ENCODE results near the gene ME3.
"Not testable (repeated sequence)": the region's sequence is repeated elsewhere in the genome, so short reads cannot be mapped to it uniquely, and the experiment has no call there.

The ME3 gene

DNA sequence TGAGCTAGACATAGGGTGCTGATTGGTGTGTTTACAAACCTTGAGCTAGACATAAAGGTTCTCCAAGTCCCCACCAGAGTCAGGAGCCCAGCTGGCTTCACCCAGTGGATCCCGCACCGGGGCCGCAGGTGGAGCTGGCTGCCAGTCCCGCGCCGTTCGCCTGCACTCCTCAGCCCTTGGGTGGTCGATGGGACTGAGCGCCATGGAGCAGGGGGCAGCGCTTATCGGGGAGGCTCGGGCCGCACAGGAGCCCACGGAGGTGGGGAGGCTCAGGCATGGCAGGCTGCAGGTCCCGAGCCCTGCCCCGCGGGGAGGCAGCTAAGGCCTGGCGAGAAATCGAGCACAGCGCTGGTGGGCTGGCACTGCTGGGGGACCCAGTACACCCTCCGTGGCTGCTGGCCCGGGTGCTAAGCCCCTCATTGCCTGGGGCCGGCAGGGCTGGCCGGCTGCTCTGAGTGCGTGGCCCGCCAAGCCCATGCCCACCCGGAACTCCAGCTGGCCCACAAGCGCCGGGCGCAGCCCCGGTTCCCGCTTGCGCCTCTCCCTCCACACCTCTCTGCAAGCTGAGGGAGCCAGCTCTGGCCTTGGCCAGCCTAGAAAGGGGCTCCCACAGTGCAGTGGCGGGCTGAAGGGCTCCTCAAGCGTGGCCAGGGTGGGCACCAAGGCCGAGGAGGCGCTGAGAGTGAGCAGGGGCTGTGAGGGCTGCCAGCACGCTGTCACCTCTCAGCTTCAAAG lies 238.9 kb downstream of the ME3 start:
- DNase-seq (ENCODE audit: low read depth in 2 of 2): not testable (repeated sequence)

DNA sequence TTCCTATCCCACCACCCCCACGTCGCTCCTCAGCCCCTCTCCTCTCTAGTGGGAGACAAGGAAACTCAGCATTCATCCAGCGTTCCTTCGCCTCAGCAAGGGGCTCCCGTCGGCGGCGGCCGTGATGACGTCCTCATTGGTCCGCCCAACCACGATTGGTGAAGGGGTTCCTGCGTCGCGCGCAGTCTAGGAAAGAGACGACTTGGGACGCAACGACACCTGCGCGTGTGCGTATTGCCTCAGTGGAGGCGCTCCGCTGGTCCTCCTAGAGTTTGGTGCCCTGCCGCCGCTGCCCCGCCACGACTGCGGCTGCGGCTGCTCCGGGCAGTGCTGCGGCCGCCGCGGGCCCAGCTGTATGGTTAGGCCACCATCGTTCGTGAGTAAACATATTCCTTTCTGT lies 241.2 kb downstream of the ME3 start:
- DNase-seq (ENCODE audit: low read depth in 2 of 2): no peak

DNA sequence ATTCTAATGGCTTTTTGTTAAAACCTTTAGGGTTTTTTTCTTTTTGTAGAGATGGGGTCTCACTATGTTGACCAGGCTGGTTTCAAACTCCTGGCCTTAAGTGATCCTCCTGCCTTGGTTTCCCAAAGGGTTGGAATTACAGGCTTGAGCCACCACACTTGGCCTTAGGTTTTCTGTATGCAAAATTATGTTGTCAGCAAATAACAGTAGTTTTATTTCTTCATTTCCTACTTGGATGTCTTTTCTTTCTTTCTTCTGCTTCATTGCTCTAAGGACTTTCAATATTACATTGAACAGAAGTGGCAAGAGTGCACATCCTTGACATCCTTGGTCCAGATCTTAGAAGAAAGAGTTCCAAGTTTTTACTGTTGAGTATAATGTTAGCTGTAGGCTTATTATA lies 245.0 kb downstream of the ME3 start:
- DNase-seq (ENCODE audit: low read depth in 2 of 2): no peak

DNA sequence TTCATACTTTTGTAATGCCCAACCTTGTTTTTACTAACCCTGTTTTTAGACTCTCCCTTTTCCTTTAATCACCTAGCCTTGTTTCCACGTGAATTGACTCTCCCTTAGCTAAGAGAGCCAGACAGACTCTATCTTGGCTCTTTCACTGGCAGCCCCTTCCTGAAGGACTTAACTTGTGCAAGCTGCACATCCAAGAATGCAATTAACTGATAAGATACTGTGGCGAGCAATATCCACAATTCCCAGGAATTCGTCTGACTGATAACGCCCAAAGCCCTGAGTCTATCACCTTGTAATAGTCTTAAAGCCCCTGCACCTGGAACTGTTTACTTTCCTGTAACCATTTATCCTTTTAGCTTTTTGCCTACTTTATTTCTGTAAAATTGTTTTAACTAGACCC lies 248.9 kb downstream of the ME3 start:
- not testable (repeated sequence) for DNase-seq (ENCODE audit: low read depth in 2 of 2)

DNA sequence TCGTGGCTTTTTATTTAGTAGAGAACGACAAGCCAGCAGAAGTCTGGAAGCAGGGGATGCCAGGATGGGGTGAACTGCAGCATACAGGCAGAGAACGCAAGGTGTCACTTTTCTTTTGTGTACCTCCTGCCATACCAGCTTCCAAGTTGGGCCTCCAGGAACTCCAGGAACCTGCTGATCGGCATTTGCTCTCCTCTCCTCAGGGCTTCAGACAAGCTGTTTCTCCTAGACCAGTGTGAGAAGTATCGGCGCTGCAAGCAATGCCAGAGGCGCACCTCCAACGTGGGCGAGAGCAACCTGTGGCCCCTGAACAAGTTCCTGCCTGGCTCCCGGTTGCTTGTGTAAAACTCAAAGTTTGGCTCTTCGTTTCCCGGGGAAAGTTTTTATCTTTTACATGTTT lies 250.0 kb downstream of the ME3 start:
- DNase-seq (ENCODE audit: low read depth in 2 of 2): no peak

DNA sequence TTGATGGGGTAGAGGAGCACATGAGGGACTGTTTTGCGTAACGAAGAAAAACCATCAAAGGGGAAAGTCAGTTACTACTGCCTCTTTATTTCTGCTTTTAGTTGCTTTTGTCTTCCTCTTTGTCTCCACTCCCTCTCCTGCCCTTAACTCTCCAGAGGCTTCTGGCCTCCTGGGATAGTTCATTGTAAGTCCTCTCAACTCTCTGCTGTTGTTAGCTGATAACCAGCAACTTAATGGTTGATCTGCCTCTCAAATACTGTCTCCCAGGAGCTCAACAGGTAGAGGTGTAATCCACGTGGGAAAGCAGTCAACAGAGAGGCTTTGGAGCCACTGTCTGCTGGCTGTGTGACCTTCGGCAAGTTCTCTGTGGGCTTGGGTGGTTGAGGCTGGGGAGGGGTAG lies 250.5 kb downstream of the ME3 start:
- DNase-seq (ENCODE audit: low read depth in 2 of 2): no peak

DNA sequence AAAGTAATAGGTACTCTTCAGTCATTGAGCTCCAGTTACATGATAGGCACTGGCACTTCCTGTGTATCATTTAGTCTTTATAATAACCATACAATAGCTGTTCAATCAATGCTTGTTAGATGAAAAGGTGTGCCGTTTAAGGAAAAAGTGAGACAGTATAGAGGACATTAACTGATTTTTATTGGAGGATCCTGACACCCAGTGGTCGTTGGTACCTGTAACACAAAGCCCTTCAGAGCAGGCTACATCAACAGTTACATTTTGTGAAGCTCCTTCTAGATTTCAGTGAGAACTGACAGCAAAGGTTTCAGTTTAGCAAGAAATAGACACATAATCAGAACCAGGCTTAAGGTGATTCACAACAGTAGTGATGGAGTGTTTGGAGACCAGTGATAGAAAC lies 253.5 kb downstream of the ME3 start:
- DNase-seq (ENCODE audit: low read depth in 2 of 2): no peak

DNA sequence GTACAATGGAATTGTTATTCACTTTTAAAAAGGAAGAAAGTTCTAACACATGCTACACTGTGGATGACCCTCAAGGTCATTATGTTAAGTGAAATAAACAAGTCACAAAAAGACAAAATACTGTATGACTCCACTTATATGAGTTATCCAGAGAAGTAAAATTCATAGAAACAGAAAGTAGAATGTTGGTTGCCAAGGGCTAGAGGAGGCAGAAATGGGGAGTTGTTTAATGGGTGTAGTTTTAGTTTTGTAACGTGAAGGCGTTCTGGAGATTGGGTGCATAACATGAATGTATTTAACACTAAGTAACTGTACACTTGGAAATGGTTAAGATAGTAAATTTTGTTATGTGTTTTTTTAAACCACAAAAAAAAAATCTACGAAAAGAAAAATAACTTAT lies 253.9 kb downstream of the ME3 start:
- no peak for DNase-seq (ENCODE audit: low read depth in 2 of 2)

DNA sequence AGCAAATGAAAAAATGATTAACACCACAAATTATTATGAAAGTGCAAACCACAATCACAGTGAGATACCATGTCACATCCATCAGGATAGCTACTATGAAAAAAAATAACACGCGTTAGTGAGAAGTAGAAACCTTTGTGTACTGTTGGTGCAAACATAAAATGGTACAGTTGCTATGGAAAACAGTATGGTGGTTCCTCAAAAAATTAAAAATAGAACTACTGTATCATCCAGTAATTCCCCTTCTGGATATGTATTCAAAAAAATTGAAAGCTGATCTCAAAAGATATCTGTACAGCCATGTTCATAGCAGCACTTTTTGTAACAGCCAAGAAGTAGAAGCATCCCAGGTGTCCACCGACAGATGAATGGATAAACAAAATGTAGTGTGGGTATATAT lies 254.3 kb downstream of the ME3 start:
- no peak for DNase-seq (ENCODE audit: low read depth in 2 of 2)

DNA sequence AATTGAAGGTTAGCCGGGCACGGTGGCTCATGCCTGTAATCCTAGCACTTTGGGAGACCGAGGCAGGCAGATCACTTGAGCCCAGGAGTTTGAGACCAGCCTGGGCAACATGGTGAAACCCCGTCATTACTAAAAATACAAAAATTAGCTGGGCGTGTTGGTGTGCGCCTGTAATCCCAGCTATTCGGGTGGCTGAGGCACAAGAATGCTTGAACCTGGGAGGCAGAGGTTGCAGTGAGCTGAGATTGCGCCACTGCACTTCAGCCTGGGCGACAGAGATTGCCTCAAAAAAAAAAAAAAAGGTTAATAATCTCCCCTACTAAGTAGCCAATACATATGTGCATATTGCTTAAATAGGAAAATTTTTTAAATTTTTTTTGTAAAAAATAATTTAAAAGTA lies 255.5 kb downstream of the ME3 start:
- DNase-seq (ENCODE audit: low read depth in 2 of 2): not testable (repeated sequence)

DNA sequence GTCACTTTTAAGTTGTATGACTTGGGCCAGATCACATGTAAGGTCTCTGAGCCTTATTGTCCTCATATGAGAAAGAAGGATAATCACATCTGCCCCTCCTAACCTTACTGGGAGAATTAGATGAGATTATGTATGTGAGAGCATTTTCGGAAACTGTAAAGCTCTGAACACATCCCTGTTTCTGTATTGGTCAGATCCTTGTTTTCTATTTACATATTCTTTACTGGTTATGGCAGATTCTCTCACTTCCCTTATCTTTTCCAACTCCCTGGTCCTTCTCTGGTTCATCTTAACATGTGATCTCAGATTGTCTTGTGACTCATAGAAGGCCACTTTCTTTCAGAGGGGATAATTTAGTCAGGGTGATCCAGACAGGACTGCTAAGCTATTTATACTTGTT lies 255.9 kb downstream of the ME3 start:
- DNase-seq (ENCODE audit: low read depth in 2 of 2): no peak

DNA sequence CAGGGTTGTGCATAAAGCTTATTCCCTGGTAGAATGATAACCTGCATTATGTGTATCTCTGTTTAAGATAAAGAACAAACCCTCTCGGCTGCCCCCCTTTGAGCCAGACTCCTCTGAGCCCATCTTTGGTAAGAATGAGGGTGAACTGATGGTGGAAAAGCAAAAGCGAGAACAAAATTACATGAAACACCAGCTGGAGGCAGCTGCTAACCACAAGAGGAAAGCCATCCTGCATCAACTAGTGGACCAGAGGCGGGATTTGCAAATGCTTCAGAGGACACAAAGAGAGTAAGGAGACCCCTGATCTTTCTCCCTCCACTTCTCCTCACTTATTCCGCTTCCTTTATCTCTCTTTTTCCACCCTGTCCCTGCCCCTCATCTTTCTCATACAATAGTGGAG lies 257.4 kb downstream of the ME3 start:
- DNase-seq (ENCODE audit: low read depth in 2 of 2): no peak

DNA sequence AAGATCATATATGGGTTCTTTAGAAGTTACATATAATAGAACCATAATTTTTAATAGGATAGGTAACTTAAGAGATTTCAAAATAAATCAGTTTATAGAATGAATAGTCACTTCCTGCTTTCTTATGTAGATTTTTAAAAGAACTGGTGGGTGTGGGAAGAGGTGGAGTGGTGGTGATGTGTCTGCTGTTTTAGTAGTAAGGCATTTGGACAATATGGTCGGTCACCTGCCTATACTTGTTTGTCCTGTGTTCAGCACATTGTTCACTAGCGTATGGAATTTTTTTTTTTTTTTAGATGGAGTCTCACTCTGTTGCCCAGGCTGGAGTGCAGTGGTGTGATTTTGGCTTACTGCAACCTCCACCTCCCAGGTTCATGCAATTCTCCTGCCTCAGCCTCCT lies 258.4 kb downstream of the ME3 start:
- DNase-seq (ENCODE audit: low read depth in 2 of 2): no peak

DNA sequence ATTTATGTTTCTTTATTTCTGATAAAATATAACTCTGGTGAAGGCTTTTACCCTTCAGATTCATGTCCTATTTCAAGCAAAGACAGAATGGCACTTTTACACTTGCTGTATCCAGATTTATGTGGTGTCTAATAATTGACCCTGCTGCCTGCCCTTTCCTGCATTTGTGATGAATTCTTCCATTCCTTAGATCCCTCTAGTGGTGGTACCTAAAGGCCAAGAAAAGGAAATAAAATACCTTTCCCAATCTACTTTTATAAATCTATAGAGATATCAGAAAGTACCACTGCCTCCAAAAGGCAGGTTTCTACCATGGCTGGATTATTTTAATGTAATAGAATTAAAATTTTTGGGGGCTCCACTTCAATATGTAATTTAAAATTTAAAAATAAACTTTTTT lies 263.6 kb downstream of the ME3 start:
- no peak for DNase-seq (ENCODE audit: low read depth in 2 of 2)

DNA sequence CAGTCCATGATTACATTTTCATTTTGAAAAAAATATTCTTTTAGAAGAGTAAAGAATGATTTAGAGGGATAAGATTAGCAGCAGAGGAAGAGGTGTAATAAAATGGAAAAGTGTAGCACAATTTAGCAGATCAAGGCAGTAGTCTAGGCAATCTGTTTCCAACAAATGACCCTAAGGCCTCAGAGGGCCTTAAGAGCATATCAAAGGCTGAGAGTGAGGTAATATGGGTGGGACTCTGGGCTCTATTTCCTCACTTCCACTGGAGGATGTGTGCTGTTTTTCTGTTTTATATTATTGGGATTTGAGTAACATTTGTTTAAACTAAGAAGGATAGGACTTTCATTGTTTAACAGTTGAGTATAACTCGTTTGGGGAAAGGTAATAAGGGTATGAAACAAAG lies 269.0 kb downstream of the ME3 start:
- no peak for DNase-seq (ENCODE audit: low read depth in 2 of 2)

DNA sequence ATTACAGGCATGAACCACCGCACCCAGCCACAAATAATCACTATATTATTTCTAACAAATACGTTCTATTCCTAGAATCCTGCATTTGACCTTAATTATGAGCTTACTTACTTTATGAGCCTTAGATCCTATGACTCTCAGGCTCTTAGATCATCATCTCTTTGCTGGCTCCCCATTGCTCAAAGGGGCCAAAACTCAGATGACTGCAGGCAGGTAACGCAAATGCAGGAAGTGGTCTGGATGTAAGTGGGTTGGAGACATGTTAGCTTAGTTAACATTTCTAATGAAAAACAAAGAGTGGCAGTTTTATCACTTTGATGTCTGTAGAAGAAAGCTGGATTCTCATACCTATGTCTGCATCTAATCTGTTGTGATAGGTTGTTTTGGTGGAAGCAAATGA lies 274.3 kb downstream of the ME3 start:
- DNase-seq (ENCODE audit: low read depth in 2 of 2): no peak

DNA sequence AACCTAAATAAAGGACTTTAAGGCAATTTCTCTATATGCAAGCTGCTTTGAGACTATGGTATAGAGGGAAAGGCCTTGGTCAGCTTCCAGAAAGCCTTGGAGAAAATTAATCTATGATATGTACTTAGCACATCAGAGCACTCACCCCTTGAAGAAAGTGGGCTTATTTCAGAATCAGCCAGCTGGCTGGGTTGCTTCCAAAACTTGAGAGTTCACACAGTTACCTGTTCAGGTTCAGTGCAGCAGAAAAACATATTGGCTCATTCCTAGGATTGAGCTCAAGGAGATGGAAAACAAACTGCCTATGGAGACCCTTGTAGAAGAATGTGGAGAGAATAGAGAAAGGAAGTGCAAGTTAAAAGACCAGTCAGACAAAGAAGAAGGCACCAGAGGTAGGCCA lies 275.1 kb downstream of the ME3 start:
- no peak for DNase-seq (ENCODE audit: low read depth in 2 of 2)

DNA sequence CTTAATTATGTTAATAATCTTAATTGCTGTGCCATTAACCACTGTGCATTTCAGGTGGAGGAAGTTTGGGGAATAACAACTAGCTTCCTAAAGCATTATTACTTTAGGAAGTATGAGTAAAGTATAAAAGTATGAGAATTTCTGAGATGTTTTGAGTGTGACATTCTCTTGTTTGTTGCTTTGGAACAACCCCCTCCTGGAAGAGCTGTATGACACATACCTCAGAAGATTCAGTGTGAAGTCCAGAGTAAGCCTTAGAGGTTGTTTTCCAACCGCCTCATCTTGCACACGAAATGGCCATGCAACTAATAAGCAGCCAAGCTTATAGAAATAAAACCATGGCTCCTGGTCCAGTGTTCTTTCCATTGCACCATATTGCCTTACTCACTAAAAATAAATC lies 276.0 kb downstream of the ME3 start:
- DNase-seq (ENCODE audit: low read depth in 2 of 2): no peak

DNA sequence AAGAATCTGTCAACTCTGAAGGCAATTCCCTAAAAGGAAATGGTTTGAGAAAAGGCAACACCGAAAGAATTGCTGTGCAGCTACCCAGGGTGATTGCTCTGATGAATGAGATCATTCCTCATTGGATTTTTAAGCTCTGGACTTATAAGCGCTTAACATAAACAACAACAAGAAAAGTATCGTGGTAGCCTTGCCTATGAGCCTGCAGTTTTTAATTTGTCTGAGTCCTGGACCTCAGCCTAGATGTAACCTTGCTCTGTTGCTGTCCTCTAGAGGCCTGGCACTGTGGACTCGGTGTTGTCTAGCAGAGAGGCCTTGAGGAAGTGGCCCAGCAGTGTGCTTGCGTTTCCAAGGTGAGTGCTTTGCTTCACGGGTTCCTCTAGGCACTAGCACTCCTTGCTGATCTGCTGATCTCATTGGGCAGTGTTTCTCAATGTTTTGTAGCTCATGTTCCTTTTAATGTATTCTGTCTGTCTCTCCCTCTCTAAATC lies 277.3 kb downstream of the ME3 start:
- DNase-seq (ENCODE audit: low read depth in 2 of 2): no peak
